HG03558 (cell line): Measurements from ENCODE around the gene RBM20.
"Not testable (repeated sequence)": the region's sequence is repeated elsewhere in the genome, so short reads cannot be mapped to it uniquely, and the experiment has no call there.

Experiments used
- ATAC-seq: cut with Tn5 transposase; IDR thresholded peaks from one replicate; pipeline ENCODE4 v1.9.1; 2021; ENCODE audit warnings: moderate number of reproducible peaks; ENCODE audit not compliant: unreplicated experiment; ENCODE audit errors: extremely low read depth

The RBM20 gene

GRCh38 chr10:110643653-110644597, at the start of gene RBM20:
Gene RBM20, plus strand, starts transcription at chr10:110644336. Its CDS starts 119 bp downstream, at chr10:110644455.
- no peak for ATAC-seq

DNA sequence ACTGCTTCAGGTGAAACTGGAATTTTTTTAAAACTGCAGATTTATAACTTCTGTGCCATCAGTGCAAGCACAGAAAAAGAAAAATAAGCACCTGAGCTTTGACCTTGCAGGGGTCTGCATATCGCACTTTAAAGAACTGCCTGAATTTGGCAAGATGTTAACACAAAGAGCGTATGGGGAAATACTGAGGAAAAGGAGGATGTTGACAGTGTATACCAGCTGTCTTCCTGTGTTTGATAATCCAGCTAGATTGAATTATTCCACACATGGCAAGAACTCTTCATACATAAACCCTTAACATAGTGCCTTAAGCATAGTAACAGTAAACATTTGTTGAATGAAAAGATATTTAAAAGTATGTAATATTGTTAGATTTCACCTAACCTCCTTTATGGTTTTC, 46.7 kb upstream of the RBM20 start:
- ATAC-seq = no peak

- ATAC-seq = no peak
These were observed 43.5 kb upstream of the RBM20 start for GRCh38 chr10:110600487-110601101.

- ATAC-seq = no peak
These were observed 42.6 kb upstream of the RBM20 start for GRCh38 chr10:110601581-110601980.

GRCh38 chr10:110608087-110608486, 36.0 kb upstream of the RBM20 start:
- no peak for ATAC-seq

GRCh38 chr10:110609605-110610004, 34.5 kb upstream of the RBM20 start:
- ATAC-seq = no peak

DNA sequence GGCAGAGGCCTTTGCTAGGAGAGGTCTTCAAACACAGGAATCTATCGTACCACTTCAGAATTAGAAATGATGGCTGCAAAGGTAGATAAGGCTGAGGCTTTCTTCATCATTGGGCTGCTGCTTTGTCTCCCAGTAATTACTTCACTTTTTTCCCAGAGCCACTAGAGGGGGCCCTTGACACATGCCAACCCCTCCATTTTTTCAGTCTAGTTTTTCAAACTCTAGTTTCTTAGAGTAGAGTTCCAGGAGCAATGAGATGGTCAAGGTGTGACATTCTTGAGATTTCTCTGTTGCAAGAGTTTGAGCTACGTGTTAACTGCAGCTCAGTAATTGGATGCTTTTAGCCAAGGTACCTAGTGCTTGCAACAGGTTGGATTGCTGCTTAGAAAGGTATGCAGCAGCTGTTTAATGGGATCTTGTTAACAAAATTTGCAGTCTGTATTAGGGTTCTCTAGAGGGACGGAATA, 33.8 kb upstream of the RBM20 start:
- no peak for ATAC-seq

DNA sequence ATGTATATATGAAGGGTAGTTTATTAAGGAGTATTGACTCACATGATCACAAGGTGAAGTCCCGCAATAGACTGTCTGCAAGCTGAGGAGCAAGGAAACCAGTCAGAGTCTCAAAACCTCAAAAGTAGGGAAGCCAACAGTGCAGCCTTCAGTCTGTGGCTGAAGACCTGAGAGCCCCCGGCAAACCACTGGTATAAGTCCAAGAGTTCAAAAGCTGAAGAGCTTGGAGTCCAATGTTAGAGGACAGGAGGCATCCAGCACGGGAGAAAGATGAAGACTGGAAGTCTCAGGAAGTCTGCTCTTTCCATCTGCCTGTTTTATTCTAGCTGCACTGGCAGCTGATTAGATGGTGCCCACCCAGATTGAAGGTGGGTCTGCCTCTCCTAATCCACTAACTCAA, 33.4 kb upstream of the RBM20 start:
- ATAC-seq = not testable (repeated sequence)

- ATAC-seq = no peak
These were observed 32.0 kb upstream of the RBM20 start for GRCh38 chr10:110612087-110612486.

DNA sequence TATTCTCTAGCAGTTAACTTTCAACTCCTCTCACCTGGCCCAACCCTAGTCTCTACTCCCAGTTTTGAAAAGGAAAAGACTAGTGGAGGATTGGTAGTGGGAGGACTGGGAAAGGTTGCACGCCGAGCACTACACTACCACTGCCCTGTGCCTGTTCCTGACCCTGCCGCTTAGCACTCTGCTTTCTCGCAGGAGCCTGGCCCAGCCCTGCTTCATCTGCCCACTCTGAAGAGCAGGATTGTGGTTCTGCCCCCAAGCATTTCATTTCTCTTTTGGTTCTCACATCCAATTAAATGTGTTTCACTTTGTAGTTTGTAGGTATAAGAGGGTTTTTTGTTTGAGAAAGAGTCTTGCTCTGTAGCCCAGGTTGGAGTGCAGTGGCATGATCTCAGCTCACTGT, 31.5 kb upstream of the RBM20 start:
- no peak for ATAC-seq

DNA sequence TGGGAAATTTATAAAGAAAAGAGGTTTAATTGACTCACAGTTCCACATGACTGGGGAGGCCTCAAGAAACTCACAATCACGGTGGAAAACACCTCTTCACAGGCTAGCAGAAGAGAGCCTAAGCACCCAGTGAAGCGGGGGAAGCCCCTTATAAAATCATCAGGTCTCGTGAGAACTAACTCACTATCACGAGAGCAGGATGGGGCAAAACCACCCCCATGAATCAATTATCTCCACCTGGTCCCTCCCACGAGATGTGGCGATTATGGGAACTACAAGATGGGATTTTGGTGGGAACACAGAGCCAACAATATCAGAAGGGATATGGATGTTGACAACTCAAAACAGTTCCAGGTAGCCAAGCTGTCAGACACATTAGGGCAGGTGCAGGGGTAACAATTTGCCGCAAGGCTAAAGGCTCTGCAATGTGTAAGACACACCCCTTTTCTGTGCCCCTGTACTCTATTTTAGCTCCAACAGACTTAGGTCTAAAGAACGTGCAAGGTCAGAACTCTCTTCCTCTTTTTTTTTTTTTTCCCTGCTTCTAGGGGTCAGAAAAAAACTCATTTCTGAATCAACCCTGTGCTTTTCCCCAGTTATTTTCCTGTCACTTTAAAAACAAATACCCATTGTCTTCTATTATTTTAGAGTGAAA, 30.7 kb upstream of the RBM20 start:
- ATAC-seq = no peak

DNA sequence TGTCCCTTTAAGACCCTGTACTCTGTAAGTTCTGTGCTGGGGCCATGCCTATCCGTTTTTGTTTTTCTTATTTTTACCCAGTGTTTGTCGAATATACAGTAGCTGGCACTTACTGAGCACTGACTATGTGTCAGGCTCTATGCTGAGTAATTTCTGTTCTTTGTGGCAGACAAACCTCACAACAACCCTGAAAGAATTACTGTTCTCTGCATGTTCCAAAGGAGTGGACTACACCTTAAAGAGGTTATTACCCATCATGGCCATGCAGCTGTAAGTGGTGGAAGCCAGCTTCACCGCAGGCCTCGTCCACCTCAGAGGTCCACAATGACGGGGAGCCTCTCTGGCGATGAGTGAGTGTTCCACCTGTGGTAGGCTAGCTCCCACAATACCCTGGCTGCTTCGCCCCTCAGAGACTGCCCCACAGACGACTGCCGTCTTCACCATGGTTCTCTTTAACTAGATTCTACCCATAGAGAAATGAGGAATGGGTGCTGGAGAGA, 30.1 kb upstream of the RBM20 start:
- no peak for ATAC-seq

GRCh38 chr10:110615057-110615747, 28.9 kb upstream of the RBM20 start:
- no peak for ATAC-seq

DNA sequence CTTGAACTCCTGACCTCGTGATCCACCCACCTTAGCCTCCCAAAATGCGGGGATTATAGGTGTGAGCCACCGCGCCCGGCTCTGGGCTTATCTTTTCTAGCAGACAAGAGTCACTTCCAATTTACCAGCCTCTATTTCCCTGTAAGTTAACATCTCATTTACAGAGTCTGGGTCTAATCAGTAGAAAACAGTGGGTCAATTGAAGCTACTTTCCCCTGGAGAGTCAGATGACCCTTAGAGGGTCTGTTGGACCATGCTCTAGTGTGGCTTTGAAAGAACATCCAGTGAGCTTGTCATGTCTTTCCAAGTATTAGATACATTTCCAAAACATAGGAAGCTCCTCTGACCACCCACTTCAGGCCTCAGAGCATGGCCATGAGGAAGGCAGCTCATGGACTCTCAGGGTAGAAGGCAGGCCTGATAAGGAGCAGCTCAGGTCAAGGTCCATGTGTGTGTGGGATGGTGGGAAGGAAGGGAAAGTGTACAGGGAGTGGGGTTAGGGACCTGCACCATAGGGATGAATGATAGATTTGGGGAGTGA, 27.6 kb upstream of the RBM20 start:
- ATAC-seq = no peak

GRCh38 chr10:110617425-110618229, 26.5 kb upstream of the RBM20 start:
- no peak for ATAC-seq

GRCh38 chr10:110618230-110618610, 25.9 kb upstream of the RBM20 start:
- no peak for ATAC-seq

- no peak for ATAC-seq
These were observed 24.4 kb upstream of the RBM20 start for GRCh38 chr10:110619514-110620397.

DNA sequence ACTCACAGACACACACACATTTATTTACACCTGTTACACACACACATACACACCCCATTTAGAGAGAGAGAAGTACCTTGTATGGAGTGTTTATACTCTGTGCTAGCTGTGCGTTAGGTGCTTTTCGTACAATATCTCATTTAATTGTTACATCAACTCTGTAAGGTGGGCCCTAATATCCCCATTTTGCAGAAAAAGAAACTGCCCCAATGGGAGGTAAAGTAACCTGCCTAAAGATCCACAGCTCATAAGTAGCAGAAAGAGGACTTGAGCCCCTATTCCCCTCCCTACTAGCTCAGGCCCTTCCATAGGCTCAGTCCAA, 23.8 kb upstream of the RBM20 start:
- no peak for ATAC-seq
